Measurements from ENCODE around the gene SCIMP. TPM values are rescaled to one million over a fixed set of nuclear protein-coding genes. Genes with fewer than 3 reads are reported as not detected.
"Not testable (repeated sequence)": the region's sequence is repeated elsewhere in the genome, so short reads cannot be mapped to it uniquely, and the experiment has no call there.

The SCIMP gene
- total RNA-seq, 4 donors from 2014 or later, result 0.62 to 0.91 TPM; not detected in 2

DNA sequence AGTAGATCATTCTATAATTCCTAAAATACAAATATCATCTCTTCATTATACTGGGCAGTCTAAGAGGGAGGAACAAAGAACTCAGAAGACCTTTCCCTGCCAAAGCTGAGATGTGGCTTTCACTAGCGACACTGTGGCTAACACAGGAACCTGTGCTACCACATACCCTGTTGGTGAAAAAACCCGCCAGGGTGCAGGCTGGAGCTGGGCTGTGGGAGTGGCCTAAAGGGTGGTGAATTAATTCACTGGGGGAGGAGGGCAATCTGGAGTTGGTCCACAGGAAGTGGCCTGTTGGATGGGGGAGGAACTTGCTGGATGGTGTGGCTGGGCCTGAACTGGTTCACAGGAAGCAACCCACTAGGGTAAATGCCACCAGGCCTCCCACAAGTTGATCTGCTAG is 50.4 kb downstream of the SCIMP start:
- H3K4me1 ChIP-seq, result no peaks in the 10 kb centered on the region
- H3K9me3 ChIP-seq, result peaks cover 4 to 88% of the 10 kb centered on the region in 2 donors
- H3K4me3 ChIP-seq, result no peak overlapping the region
- H3K27ac ChIP-seq, result no peak overlapping the region
- TF ChIP-seq, protein P1, sequence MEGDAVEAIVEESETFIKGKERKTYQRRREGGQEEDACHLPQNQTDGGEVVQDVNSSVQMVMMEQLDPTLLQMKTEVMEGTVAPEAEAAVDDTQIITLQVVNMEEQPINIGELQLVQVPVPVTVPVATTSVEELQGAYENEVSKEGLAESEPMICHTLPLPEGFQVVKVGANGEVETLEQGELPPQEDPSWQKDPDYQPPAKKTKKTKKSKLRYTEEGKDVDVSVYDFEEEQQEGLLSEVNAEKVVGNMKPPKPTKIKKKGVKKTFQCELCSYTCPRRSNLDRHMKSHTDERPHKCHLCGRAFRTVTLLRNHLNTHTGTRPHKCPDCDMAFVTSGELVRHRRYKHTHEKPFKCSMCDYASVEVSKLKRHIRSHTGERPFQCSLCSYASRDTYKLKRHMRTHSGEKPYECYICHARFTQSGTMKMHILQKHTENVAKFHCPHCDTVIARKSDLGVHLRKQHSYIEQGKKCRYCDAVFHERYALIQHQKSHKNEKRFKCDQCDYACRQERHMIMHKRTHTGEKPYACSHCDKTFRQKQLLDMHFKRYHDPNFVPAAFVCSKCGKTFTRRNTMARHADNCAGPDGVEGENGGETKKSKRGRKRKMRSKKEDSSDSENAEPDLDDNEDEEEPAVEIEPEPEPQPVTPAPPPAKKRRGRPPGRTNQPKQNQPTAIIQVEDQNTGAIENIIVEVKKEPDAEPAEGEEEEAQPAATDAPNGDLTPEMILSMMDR (IDR thresholded peaks at IDR 0.05), result no peak
- TF ChIP-seq POLR2A (IDR thresholded peaks at IDR 0.05), result no peak
- intact Hi-C loops (cut with DNase I; ENCODE audit: low total_unique reads), result no loop called here
- no peaks in the 10 kb centered on the region for H3K27me3 ChIP-seq
- DNase-seq, result no peak
- H3K36me3 ChIP-seq, result no peaks in the 10 kb centered on the region

DNA sequence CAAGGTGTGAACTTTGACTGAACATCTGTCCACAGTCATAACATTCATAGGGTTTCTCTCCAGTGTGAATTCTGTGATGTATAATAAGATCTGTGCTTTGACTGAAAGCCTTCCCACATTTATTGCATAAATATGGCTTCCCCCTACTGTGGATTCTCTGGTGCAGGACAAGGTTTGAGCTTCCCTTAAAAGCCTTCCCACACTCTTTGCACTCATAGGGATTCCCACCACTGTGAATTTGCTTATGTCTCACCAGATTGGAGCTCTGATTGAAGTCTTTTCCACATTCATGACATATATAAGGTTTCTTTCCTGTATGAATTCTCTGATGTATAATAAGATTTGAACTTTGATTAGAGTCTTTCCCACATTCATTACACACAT is 51.3 kb downstream of the SCIMP start:
- H3K4me3 ChIP-seq, result no peak overlapping the region
- H3K27ac ChIP-seq, result no peak overlapping the region
- no peak for DNase-seq
- no peaks in the 10 kb centered on the region for H3K27me3 ChIP-seq
- H3K4me1 ChIP-seq, result no peaks in the 10 kb centered on the region
- no peak for TF ChIP-seq POLR2A (IDR thresholded peaks at IDR 0.05)
- TF ChIP-seq, protein P1 (IDR thresholded peaks at IDR 0.05), result no peak
- H3K36me3 ChIP-seq, result no peaks in the 10 kb centered on the region
- intact Hi-C loops (cut with DNase I; ENCODE audit: low total_unique reads), result no loop called here
- peaks cover 4 to 92% of the 10 kb centered on the region in 2 donors for H3K9me3 ChIP-seq

DNA sequence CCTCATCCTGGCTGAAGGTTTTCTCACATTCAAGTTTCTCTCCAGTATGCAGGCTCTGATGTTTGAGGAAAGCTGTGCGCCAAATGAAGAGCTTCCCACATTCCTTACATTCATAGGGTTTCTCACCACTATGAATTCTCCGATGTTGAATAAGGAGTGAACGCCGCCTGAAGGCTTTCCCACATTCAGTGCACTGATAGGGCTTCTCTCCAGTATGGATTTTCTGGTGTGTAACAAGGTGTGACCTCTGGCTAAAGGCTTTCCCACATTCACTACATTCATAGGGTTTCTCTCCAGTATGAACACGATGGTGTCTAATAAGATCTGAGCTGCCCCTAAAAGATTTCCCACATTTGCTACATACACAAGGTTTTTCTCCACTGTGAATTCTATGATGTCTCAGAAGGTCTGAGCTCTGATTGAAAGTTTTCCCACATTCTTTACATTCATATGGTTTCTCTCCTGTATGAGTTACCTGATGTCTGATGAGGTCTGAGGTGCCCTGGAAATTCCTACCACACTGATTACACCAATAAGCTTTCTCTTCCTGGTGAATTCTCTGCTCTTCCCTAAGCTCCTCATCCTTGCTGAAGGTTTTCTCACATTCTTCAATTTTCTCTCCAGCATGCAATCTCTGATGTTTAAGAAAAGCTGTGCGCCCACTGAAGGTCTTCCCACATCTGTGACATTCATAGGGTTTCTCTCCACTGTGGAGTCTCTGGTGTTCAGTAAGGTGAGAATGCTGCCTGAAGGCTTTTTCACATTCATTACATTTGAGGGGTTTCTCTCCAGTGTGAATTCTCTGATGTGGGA is 51.9 kb downstream of the SCIMP start:
- Histone ChIP-seq H3K4me1 (no peaks in the 10 kb centered on the region), H3K9me3 (peaks cover 4 to 96% of the 10 kb centered on the region in 2 donors), H3K27me3 (no peaks in the 10 kb centered on the region), H3K36me3 (no peaks in the 10 kb centered on the region), H3K27ac (no peak overlapping the region), H3K4me3 (no peak overlapping the region)
- no peak for DNase-seq
- TF ChIP-seq POLR2A (IDR thresholded peaks at IDR 0.05), result no peak
- TF ChIP-seq, protein P1 (IDR thresholded peaks at IDR 0.05), result no peak
- intact Hi-C loops (cut with DNase I; ENCODE audit: low total_unique reads), result no loop called here

DNA sequence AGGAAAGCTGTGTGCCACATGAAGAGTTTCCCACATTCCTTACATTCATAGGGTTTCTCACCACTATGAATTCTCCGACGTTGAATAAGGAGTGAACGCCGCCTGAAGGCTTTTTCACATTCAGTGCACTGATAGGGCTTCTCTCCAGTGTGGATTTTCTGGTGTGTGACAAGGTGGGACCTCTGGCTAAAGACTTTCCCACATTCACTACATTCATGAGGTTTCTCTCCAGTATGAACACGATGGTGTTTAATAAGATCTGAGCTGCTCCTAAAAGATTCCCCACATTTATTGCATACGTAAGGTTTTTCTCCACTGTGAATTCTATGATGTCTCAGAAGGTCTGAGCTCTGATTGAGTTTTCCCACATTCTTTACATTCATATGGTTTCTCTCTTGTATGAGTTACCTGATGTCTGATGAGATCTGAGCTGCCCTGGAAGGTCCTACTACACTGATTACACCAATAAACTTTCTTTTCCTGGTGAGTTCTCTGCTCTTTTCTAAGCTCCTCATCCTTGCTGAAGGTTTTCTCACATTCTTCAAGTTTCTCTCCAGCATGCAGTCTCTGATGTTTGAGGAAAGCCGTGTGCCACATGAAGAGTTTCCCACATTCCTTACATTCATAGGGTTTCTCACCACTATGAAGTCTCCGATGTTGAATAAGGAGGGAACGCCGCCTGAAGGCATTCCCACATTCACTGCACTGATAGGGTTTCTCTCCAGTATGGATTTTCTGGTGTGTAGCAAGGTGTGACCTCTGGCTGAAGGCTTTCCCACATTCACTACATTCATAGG is 53.0 kb downstream of the SCIMP start:
- no peak overlapping the region for H3K27ac ChIP-seq
- peaks cover 4 to 91% of the 10 kb centered on the region in 2 donors for H3K9me3 ChIP-seq
- TF ChIP-seq POLR2A (IDR thresholded peaks at IDR 0.05), result no peak
- TF ChIP-seq, protein P1 (IDR thresholded peaks at IDR 0.05), result no peak
- H3K4me3 ChIP-seq, result no peak overlapping the region
- no peaks in the 10 kb centered on the region for H3K36me3 ChIP-seq
- no peak for DNase-seq
- intact Hi-C loops (cut with DNase I; ENCODE audit: low total_unique reads), result no loop called here
- H3K27me3 ChIP-seq, result no peaks in the 10 kb centered on the region
- H3K4me1 ChIP-seq, result no peaks in the 10 kb centered on the region

DNA sequence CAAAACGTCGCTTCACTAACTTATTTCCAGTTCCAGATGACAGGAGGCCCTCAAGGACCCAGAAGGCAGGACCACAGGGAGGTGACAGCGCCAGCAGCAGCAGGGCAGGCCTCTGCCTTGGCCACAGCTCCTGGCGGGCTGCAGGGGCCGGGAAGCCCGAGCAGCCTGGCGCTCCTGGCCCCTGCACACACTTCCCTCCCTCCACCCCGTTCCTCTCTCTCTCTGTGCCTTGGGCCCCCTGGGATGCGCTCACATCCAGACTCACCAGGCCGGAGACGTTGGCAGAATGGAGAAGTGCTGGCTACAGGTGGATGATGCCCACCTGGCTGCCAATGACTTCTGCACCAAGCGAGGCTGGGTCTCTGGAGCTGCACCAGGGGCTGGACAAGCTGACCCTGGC is 55.7 kb downstream of the SCIMP start:
- no peak for DNase-seq
- Histone ChIP-seq H3K9me3 (peaks cover 4 to 76% of the 10 kb centered on the region in 2 donors), H3K4me1 (no peaks in the 10 kb centered on the region), H3K27ac (no peak overlapping the region), H3K27me3 (no peaks in the 10 kb centered on the region), H3K36me3 (no peaks in the 10 kb centered on the region), H3K4me3 (no peak overlapping the region)
- TF ChIP-seq, protein P1 (IDR thresholded peaks at IDR 0.05), result no peak
- no peak for TF ChIP-seq POLR2A (IDR thresholded peaks at IDR 0.05)
- intact Hi-C loops (cut with DNase I; ENCODE audit: low total_unique reads), result no loop called here

DNA sequence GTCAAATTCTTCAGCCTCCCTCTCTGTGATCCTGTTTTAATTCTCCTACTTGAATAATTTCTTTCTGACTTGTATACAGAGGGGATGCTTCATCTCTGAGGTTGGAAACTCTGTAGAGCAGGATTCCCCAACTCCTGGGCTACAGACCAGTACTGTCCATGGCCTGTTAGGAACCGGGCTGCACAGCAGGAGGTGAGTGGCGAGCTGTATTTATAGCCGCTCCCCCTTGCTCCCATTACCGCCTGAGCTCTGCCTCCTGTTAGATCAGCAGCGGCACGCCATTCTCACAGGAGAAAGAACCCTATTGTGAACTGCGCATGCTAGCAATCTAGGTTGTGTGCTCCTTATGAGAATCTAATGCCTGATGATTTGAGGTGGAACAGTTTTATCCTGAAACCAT is 59.6 kb downstream of the SCIMP start:
- H3K9me3 ChIP-seq, result peaks cover 0 to 44% of the 10 kb centered on the region in 2 donors
- intact Hi-C loops (cut with DNase I; ENCODE audit: low total_unique reads); H3K36me3 ChIP-seq: not testable (repeated sequence)

DNA sequence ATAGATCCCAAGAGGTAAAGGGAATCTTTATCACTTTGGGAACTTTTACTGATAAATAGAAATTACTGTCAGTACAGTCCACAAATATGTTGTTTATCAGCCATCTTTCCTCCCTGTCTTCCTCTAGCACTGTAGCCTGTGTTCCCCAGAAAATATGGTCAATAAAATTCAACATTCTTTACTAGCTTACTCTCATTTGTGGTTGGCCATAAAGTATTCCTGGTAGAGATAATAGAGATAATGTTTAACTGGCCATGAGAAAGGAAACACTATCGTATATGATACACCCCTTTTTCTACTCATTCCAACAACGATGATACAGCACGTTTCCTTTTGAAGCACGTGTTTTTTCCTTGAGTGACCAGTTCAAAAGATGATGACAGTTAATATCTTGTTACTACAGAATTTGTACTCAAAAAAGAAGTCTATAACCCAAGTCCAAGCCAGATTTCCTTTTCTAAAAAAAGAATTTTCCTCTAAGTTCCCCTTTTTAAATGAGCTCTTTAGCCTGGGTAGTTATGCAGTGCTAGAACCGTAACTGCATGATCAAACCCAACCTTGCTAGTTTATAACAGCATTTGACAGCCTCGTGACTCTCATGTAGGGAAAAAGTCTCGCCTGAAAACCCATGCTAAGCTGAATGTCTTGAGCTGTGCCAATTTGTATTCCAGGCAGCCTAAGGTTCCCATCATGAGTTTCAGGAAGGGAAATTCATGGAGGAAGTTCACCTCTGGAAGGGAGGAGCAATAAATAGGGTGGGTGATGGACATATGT is 68.7 kb downstream of the SCIMP start:
- DNase-seq, result not testable (repeated sequence)

More for the DNA sequence above, 59.6 kb downstream of the SCIMP start:
- H3K4me1 ChIP-seq, H3K27me3 ChIP-seq, H3K4me3 ChIP-seq, DNase-seq, H3K27ac ChIP-seq: not testable (repeated sequence)

More for the DNA sequence above, 68.7 kb downstream of the SCIMP start:
- H3K4me1 ChIP-seq; H3K4me3 ChIP-seq; intact Hi-C loops (cut with DNase I; ENCODE audit: low total_unique reads); H3K36me3 ChIP-seq; H3K9me3 ChIP-seq; H3K27ac ChIP-seq; H3K27me3 ChIP-seq: not testable (repeated sequence)
